H1 (cell line): ENCODE results near the gene TOM1L2. TPM values are rescaled to one million over a fixed set of nuclear protein-coding genes. Genes with fewer than 3 reads are reported as not detected.

ENCODE experiments used
- CTCF ChIA-PET: fragments of 300-600 bp; sonication (Branson Sonifier 250); formaldehyde crosslinking; loops from one replicate; lab custom pipeline; 2021; ENCODE audit not compliant: partially characterized antibody; lab: Charles Lee
- POLR2A ChIA-PET: fragments of 300-600 bp; sonication (Branson Sonifier 250); formaldehyde crosslinking; loops from one replicate; lab custom pipeline; 2021; ENCODE audit warnings: inconsistent platforms; ENCODE audit not compliant: partially characterized antibody; lab: Charles Lee
- DNase-seq, 2 experiments: peaks; one replicate each; pipeline versions ENCODE4 v3.0.0 to v3.0.0-alpha.2; 2010 to 2022; ENCODE audit warnings: low spot score in 2 of 2, low read depth in 1 of 2, mixed read lengths in 1 of 2
- FAIRE-seq: peaks from 2 replicates; lab custom pipeline; 2011; peaks lifted over from hg19 to GRCh38; lab: Jason Lieb, UNC
- H2AFZ ChIP-seq: 2 replicates; pipeline ENCODE4 v1.8.1; 2012; ENCODE audit warnings: low read length, inconsistent platforms
- H2AK5ac ChIP-seq: 2 replicates; pipeline ENCODE4 v1.6.1; 2013; ENCODE audit warnings: low read depth, low read length
- H2BK120ac ChIP-seq: replicated peaks from 2 replicates; pipeline ENCODE3; 2013; ENCODE audit warnings: low read depth, low read length, inconsistent platforms
- H2BK12ac ChIP-seq: 2 replicates; pipeline ENCODE4 v1.6.1; 2013; ENCODE audit warnings: low read depth, low read length
- H2BK15ac ChIP-seq: 2 replicates; pipeline ENCODE4 v1.6.1; 2013; ENCODE audit warnings: low read length
- H2BK20ac ChIP-seq: 2 replicates; pipeline ENCODE4 v1.6.1; 2013; ENCODE audit warnings: low read length
- H2BK5ac ChIP-seq: 2 replicates; pipeline ENCODE4 v1.6.1; 2013; ENCODE audit warnings: low read depth, low read length
- H3K14ac ChIP-seq: 2 replicates; pipeline ENCODE4 v1.6.1; 2013; ENCODE audit warnings: inconsistent platforms; ENCODE audit not compliant: insufficient read length
- H3K18ac ChIP-seq: 2 replicates; pipeline ENCODE4 v1.6.1; 2013; ENCODE audit warnings: low read length; ENCODE audit errors: extremely low read depth
- H3K23ac ChIP-seq: 2 replicates; pipeline ENCODE4 v1.6.1; 2013; ENCODE audit warnings: inconsistent platforms; ENCODE audit not compliant: insufficient read length
- H3K23me2 ChIP-seq: 2 replicates; pipeline ENCODE4 v1.6.1; 2013; ENCODE audit warnings: low read depth, low read length
- H3K27ac ChIP-seq: 2 replicates; pipeline ENCODE4 v1.6.1; 2011; ENCODE audit warnings: low read depth, low read length, inconsistent platforms
- H3K27me3 ChIP-seq, 4 experiments: replicated peaks in 1 of 4; 1 replicate in 1 of 4; 2 replicates in 3 of 4; pipeline versions ENCODE4 v1.6.1 to v1.8.1; 2011 to 2013; ENCODE audit warnings: low read length in 3 of 4, mild to moderate bottlenecking in 3 of 4, inconsistent platforms in 2 of 4, mixed read lengths in 2 of 4, moderate library complexity in 1 of 4; ENCODE audit not compliant: control insufficient read depth in 3 of 4, insufficient read depth in 3 of 4; ENCODE audit errors: extremely low read depth in 1 of 4
- H3K36me3 ChIP-seq, 4 experiments: 2 replicates each; pipeline versions ENCODE4 v1.6.1 to v1.8.1; 2011 to 2013; ENCODE audit warnings: mild to moderate bottlenecking in 4 of 4, low read length in 3 of 4, moderate library complexity in 2 of 4, control low read depth in 1 of 4, inconsistent platforms in 1 of 4; ENCODE audit not compliant: insufficient read depth in 4 of 4, control insufficient read depth in 2 of 4
- H3K4ac ChIP-seq: replicated peaks from 2 replicates; pipeline ENCODE3; 2013; ENCODE audit warnings: low read length, low read depth, mixed read lengths, inconsistent platforms; ENCODE audit not compliant: insufficient read length
- H3K4me1 ChIP-seq, 4 experiments: replicated peaks in 1 of 4; 1 replicate in 1 of 4; 2 replicates in 3 of 4; pipeline versions ENCODE4 v1.6.1 to v1.8.1; 2011 to 2013; ENCODE audit warnings: low read length in 3 of 4, inconsistent platforms in 2 of 4, mixed read lengths in 1 of 4; ENCODE audit not compliant: insufficient read depth in 4 of 4, control insufficient read depth in 3 of 4
- H3K4me2 ChIP-seq, 2 experiments: 2 replicates each; pipeline versions ENCODE4 v1.6.1 to v1.8.1; 2011 to 2013; ENCODE audit warnings: low read depth in 2 of 2, low read length in 2 of 2, control low read depth in 1 of 2, inconsistent platforms in 1 of 2, mild to moderate bottlenecking in 1 of 2; ENCODE audit not compliant: insufficient read depth in 1 of 2
- H3K4me3 ChIP-seq, 4 experiments: fragments of 200-600, 300-600 bp in 1 of 4; sonication (generic), shearing (Covaris generic), sonication (Bioruptor Twin) in 1 of 4; 2 replicates each; pipeline versions ENCODE4 v1.5.1 to v1.8.1; 2011 to 2016; ENCODE audit warnings: low read length in 4 of 4, low read depth in 3 of 4, control low read depth in 2 of 4, inconsistent platforms in 2 of 4, mild to moderate bottlenecking in 2 of 4, mixed read lengths in 1 of 4, moderate library complexity in 1 of 4; ENCODE audit not compliant: insufficient read depth in 2 of 4; ENCODE audit errors: extremely low read depth in 1 of 4
- H3K56ac ChIP-seq: replicated peaks from 2 replicates; pipeline ENCODE3; 2013; ENCODE audit warnings: low read depth, mild to moderate bottlenecking, mixed read lengths, low read length, inconsistent platforms; ENCODE audit not compliant: insufficient read length
- H3K79me1 ChIP-seq: 2 replicates; pipeline ENCODE4 v1.6.1; 2013; ENCODE audit warnings: low read depth, low read length, control low read depth
- H3K79me2 ChIP-seq, 2 experiments: 2 replicates each; pipeline versions ENCODE4 v1.6.1 to v1.8.1; 2012 to 2013; ENCODE audit warnings: low read length in 2 of 2, mild to moderate bottlenecking in 2 of 2, inconsistent platforms in 1 of 2; ENCODE audit not compliant: insufficient read depth in 2 of 2, control insufficient read depth in 1 of 2
- H3K9ac ChIP-seq, 4 experiments: replicated peaks in 1 of 4; 1 replicate in 1 of 4; 2 replicates in 3 of 4; pipeline versions ENCODE4 v1.6.1 to v1.8.1; 2011 to 2013; ENCODE audit warnings: low read depth in 3 of 4, low read length in 3 of 4, control low read depth in 2 of 4, mild to moderate bottlenecking in 2 of 4, moderate library complexity in 2 of 4, inconsistent platforms in 1 of 4; ENCODE audit errors: extremely low read depth in 1 of 4
- H3K9me3 ChIP-seq, 2 experiments: 2 replicates each; pipeline versions ENCODE4 v1.6.1 to v1.8.1; 2012 to 2013; ENCODE audit warnings: mild to moderate bottlenecking in 2 of 2, moderate library complexity in 2 of 2, control low read depth in 1 of 2, inconsistent platforms in 1 of 2, low read depth in 1 of 2, low read length in 1 of 2, mixed read lengths in 1 of 2; ENCODE audit not compliant: insufficient read depth in 2 of 2
- H4K20me1 ChIP-seq, 2 experiments: replicated peaks in 1 of 2; 2 replicates each; pipeline versions ENCODE3 to v1.8.1; 2011 to 2013; ENCODE audit warnings: inconsistent platforms in 2 of 2, low read length in 2 of 2, mild to moderate bottlenecking in 1 of 2; ENCODE audit not compliant: insufficient read depth in 2 of 2, control insufficient read depth in 1 of 2
- H4K5ac ChIP-seq: 2 replicates; pipeline ENCODE4 v1.6.1; 2013; ENCODE audit warnings: low read length, low read depth, mixed read lengths, inconsistent platforms; ENCODE audit not compliant: insufficient read length
- H4K8ac ChIP-seq: 2 replicates; pipeline ENCODE4 v1.8.0; 2013; ENCODE audit warnings: mild to moderate bottlenecking, moderate library complexity, low read length, inconsistent platforms; ENCODE audit not compliant: insufficient read depth; ENCODE audit errors: extremely low read depth
- H4K91ac ChIP-seq: replicated peaks from 2 replicates; pipeline ENCODE3; 2013; ENCODE audit warnings: low read length, mixed read lengths, inconsistent platforms; ENCODE audit not compliant: insufficient read length
- CREB1 ChIP-seq: IDR thresholded peaks from 2 replicates; pipeline ENCODE4 v1.6.1; 2012; ENCODE audit warnings: inconsistent platforms
- WGBS, 2 experiments: shearing (Covaris generic) in 1 of 2; methylation state at CpG; one replicate each; pipeline versions ENCODE4 v1.1.6 to v1.1.7; 2013 to 2015; ENCODE audit warnings: low lambda C conversion rate in 2 of 2, mixed read lengths in 2 of 2, inconsistent platforms in 1 of 2, low coverage in 1 of 2, missing lambda C conversion rate in 1 of 2; ENCODE audit not compliant: insufficient replicate concordance in 2 of 2, insufficient coverage in 1 of 2, insufficient read length in 1 of 2; ENCODE audit errors: extremely low coverage in 1 of 2, missing lambda C conversion rate in 1 of 2; 5-methylcytosine and 5-hydroxymethylcytosine counted together
- polyA plus RNA-seq, 7 experiments: library from polyadenylated mRNA; depleted of rRNA in 3 of 7; stranded (reverse) in 5 of 7; unstranded in 2 of 7; fragments of >200 nt in 5 of 7; fragments of 200-250 nt in 2 of 7; gene quantifications; 1 replicate in 5 of 7; 2 replicates in 1 of 7; 4 replicates in 1 of 7; pipeline versions ENCODE4 v1.2.1 to v1.2.3, GENCODE V29; 2011 to 2013; ENCODE audit warnings: missing spikeins in 2 of 7, mixed read lengths in 2 of 7
- total RNA-seq: library from RNA; stranded (reverse); fragmentation: NEBNext Ultra II Directional; extraction: Animal tissue kit (Norgen Biotek cat#: 25700); gene quantifications from 2 replicates; pipeline ENCODE4 v1.2.1, GENCODE V29; 2021

The TOM1L2 gene
- total and polyA plus RNA-seq, 2 of the 8 experiments (the other 6 are each of a cell fraction or from before 2014, with no cell fraction given), result 2.0 to 3.4 TPM

DNA sequence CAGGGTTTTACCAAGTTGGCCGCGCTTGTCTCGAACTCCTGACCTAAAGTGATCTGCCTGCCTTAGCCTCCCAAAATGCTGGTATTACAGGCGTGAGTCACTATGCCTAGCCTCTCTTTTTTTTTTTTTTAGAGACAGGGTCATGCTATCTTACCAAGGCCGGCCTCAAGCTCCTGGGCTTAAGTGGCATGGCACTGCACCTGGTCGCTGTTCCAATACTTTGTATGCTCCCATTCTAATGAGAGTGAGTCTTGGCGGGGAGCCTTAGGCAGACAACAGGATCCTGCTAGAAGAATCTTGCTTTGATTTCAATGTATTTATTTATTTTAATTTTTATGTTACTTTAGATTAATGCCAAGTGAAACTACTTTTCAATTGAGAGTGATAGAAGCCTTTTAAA lies 21.9 kb downstream of the TOM1L2 start:
- 95% methylated on average over 7 of the region's 7 CpGs; no CpG with 5 or more reads in 1 of the 2 experiments for WGBS, 2 experiments

More for the DNA sequence above, 21.9 kb downstream of the TOM1L2 start:
- Histone ChIP-seq H2AK5ac (no peak overlapping the region), H3K4me3 (no peak overlapping the region), H2BK12ac (0 out of 2 replicates have a peak overlapping the region, but pooled peaks have one; percentile 9), H2BK20ac (no peak overlapping the region), H4K20me1 (no peaks in the 10 kb centered on the region), H3K79me2 (no peaks in the 10 kb centered on the region), H2BK15ac (no peak overlapping the region), H4K8ac (no peak overlapping the region), H3K79me1 (no peaks in the 10 kb centered on the region), H3K36me3 (no peaks in the 10 kb centered on the region), H3K56ac (no peak overlapping the region), H3K18ac (no peak overlapping the region), H3K23ac (no peak overlapping the region), H3K9ac (no peak overlapping the region), H3K27me3 (no peaks in the 10 kb centered on the region), H3K14ac (no peak overlapping the region), H3K4me2 (no peak overlapping the region), H4K91ac (no peak overlapping the region), H3K9me3 (no peaks in the 10 kb centered on the region), H4K5ac (no peak overlapping the region), H3K4ac (no peak overlapping the region), H3K27ac (no peak overlapping the region), H2AFZ (no peak overlapping the region), H3K4me1 (peaks cover 0 to 8% (median under 1%) of the 10 kb centered on the region in 4 experiments; a peak in 1 of 7 replicates), H2BK5ac (no peak overlapping the region), H2BK120ac (no peak overlapping the region), H3K23me2 (no peaks in the 10 kb centered on the region)
- no peak for DNase-seq
- FAIRE-seq, result no peak
- no peak for TF ChIP-seq CREB1
- ChIA-PET POLR2A (interaction anchor here (1.0 kb wide), 1 partner anchor 20 kb away, joined by 4 read pairs; no protein-coding TSS in a partner anchor), CTCF (interaction anchor here (0.7 to 1.4 kb wide), 4 partner anchors 24 to 578 kb away, joined by 3 to 5 read pairs (median 4); no protein-coding TSS in a partner anchor)
